Stimulated activated CD8-positive, alpha-beta memory T cell treated with anti-CD3 and anti-CD28 coated beads, Interleukin-7, amount 100 ng/mL, for 24 hours (primary cell): ENCODE data around the gene MPND.
"Not testable (repeated sequence)": the region's sequence is repeated elsewhere in the genome, so short reads cannot be mapped to it uniquely, and the experiment has no call there.

Source experiments
- DNase-seq: peaks from one replicate; pipeline ENCODE4 v3.0.0-alpha.2; 2020; ENCODE audit warnings: low read depth

Gene MPND

DNA sequence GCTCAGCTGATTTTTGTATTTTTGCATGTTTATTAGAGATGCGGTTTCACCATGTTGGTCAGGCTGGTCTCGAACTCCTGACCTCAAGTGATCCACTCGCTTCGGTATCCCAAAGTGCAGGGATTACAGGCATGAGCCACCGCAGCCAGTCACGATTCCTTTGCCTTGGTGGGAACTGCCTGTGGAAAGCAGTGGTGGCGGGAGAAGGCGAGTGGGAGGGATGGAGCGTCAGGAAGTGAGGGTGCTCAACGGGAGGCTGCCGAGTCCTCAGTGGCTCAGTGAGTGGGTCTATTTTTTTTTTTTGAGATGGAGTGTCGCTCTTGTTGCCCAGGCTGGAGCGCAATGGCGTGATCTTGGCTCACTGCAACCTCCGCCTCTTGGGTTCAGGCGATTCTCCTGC, 5.9 kb downstream of the MPND start:
- DNase-seq = not testable (repeated sequence)

DNA sequence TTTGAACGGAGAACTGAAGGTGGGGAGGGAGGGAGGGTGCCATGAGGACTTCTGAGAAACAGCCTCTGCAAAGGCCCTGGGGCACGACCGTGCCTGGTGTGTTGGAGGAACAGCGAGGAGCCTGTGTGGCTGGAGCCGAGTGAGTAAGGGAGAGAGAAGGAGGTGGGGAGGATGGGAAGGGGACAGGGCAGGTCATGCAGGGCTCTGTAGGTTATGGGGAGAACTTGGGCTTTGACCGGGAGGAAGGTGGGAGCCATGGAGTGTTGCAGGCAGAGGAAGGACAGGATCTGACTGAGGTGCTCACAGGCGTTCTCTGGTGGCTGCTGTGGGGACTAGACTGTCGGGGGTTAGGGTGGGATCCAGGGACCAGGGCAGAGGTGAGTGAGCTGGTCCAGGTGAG, 6.7 kb downstream of the MPND start:
- DNase-seq = no peak

GRCh38 chr19:4350726-4351125, 7.4 kb downstream of the MPND start:
- DNase-seq = no peak

GRCh38 chr19:4352701-4353121, 9.3 kb downstream of the MPND start:
- DNase-seq = no peak

DNA sequence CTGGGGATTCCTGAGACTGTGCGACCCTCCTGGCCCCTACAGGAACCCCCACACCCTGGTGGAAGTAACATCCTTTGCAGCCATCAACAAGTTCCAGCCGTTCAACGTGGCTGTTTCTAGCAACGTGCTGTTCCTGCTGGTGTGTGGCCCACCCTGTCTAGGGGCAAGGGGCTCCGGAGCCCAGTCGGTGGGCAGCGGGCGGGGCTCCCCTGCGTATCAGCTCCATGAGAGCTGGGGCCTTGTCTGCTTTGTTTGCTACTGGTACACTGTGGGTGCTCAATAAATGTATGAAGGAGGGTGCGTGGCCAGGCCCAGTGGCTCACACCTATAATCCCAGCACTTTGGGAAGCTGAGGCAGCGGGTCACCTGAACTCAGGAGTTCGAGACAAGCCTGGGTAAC, 10.9 kb downstream of the MPND start:
- no peak for DNase-seq

GRCh38 chr19:4354897-4355296, 11.5 kb downstream of the MPND start:
- DNase-seq = no peak

DNA sequence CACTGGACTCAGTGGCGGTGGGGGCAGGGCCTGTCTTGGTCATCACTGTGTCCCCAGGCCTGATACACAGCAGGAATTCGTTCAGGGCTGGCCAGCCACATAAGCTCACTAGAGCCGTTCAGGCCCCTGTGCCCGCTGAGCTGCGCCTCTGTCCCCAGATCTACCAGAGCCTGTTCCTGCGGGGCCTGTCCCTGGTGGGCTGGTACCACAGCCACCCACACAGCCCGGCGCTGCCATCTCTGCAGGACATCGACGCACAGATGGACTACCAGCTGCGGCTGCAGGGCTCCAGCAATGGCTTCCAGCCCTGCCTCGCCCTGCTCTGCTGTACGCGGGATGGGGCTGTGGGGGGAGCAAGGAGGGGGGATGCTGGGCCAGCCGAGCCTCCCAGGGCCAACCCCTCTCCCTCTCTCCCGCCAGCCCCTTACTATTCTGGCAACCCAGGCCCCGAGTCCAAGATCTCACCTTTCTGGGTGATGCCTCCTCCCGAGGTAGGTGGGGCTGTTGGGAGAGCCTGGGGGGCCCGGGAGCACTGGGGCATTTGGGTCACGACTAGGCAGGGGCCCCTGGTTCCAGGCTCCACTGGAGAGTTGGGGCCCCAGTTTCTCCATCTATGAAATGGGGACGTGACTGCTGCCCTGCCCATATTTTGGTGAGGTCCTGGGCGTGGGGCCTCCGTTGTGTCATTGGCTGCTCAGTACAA, 13.9 kb downstream of the MPND start:
- DNase-seq = no peak

- no peak for DNase-seq
Measured at GRCh38 chr19:4357921-4358326, 14.6 kb downstream of the MPND start.

GRCh38 chr19:4358709-4359626, 15.6 kb downstream of the MPND start:
- no peak for DNase-seq

GRCh38 chr19:4359627-4360000, 16.3 kb downstream of the MPND start:
- DNase-seq = no peak

- DNase-seq = no peak
Measured at GRCh38 chr19:4360081-4360569, 16.8 kb downstream of the MPND start.

GRCh38 chr19:4360641-4361151, 17.3 kb downstream of the MPND start:
- no peak for DNase-seq

- no peak for DNase-seq
Measured at GRCh38 chr19:4361152-4362046, 18.0 kb downstream of the MPND start.

DNA sequence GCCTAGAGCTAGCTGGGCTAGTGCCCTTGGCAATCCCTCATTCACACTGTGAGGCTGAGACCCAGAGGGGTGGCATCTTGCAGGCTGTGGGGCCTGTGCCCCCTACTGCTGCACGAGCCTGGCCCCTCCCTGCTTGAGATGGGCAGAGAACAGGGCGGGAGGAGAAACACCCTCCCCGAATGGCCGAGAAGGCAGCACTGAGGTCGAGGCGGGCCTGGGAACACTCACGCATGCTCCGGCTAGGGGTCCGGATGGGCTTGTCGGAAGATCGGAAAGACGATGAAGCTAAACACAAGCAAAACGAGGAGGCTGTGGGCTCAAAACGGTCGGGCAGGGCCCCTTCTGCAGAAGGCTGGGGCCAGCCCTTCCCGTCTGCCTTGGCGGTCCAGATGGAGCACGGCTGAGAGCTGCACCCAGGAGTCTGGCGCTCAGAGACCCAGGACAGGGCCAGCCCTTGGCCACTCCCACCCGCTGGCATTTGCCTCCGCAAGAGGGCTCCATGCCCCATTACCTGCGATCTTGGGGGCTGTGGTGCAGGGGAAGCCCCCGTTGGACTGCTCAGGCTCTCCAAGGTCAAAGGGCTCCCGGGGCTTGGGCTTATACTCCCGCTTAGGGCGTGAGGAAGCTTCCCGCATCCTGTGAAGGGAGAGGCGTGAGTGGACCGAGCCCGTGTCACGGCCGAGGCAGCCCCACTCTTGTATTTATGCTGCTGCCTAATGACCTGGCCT, 18.9 kb downstream of the MPND start:
- DNase-seq = no peak

DNA sequence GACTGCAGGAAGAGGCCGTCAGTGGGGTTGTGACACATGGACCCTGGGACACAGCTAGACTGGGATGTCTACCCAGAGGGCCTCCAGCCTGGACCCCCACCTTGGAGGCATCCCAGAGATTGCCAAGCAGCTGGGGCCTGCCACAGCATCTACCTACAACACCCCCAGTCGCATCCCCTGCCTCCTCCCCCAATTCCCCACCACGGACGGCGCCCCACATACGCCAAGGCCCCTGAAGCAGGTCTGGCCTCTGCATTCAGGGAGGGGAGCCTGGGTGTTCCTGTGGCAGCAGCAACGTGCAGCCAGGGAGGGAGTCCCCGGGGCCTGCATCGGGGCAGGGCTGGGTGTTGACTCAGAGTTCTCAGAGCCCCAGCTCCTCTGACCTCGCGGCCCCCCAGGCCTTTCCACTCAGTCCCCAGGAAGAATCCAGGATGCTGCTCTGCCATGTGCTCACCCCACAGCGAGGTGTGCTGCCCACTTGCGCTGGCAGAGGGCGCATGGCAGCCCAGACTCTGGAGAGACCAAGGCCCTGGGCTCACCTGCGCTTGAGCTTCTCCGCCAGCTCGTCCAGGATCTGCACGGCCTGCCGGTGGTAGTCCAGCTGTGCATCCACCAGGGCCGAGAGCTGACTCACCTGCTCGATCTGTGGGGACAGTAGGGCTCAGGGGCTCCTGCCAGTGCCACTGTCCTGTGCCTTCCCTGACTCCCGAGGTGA, 19.6 kb downstream of the MPND start:
- DNase-seq = no peak

GRCh38 chr19:4363571-4364304, 20.4 kb downstream of the MPND start:
- no peak for DNase-seq

DNA sequence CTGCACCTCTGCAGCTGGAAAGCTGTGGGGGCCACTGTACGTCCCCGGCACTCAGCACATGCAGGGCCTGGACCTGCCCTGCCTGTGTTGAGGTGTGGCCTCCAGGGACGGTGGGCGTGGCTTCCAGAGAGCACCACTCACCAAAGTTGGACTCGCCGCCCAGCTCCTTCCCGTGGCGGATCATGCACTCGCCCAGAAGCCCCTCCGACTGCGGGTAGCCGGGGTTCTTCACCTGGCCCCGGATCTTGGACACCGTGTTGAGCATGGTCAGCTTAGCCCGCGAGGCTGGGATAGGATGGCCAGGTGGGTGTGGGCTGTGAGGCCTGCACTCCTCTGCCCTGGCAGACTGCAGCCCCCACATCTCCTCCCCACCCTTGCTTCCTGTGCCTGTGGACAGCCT, 22.0 kb downstream of the MPND start:
- no peak for DNase-seq

DNA sequence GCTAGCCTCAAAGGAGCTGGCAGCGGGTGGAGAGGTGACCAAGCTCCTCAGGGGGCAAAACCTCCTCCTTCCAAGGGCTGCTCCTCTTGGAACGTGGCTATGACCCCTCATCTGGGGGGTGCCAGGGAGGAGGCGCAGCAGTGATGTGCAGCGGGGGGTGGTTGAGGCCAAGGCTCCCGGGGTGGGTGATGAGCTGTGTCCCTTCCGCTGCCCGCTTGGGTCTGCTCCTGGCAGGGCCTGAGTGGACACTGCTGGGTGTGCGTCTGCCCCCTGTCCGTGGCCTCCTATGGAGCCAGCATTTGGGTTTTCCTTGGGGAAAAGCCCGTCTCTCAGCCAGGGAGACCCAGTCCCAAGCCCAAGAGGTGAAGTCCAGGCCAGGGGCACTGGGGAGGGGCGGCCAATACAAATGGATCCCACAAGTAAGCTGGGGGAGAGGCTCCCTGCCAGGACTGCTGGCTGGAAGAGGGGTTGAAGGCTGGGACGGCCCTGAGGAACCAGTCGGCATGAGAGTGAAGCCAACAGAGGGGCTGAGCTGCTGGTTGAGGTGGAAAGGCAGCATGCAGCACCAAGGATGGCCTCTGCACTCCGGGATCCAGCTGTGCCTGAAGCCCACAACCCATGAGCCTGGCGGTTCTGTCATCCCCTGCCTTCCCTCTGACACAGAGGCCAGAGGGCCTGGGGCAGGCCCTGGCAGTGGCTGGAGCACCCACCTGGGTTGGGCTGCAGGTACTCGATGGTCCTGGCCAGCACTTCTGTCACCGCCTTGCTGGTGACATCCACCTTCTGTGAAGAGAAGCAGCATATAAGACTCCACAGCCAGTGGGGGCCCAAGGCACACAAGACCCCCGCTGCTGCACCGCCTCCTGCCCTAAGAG, 22.7 kb downstream of the MPND start:
- DNase-seq = no peak
